ENCODE measurements around the gene HTR1E. TPM values are rescaled to one million over a fixed set of nuclear protein-coding genes. Genes with fewer than 3 reads are reported as not detected.

Gene HTR1E
- total and polyA plus RNA-seq, 11 donors, result not detected

DNA sequence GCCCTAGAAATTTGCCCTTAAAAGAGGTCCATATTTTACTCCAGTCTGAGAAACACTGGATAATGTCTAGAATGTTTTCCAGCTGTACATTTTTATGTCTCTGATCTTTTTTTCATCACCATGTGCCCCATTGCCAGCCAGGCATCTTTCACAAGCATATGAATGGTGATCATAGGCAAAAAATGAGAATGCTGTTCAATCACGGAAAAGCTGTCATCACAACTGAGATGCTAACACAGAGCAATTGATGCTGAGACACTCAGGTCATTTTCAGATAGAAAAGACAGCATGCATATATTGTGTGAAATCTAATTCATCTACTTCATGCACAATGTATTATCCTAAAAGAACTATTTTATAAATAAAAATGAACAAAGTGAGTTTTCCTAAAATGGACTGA, 116.0 kb downstream of the HTR1E start:
- Histone ChIP-seq H3K4me3 (no peak overlapping the region), H3K36me3 (no peaks in the 10 kb centered on the region), H3K9me3 (no peaks in the 10 kb centered on the region), H3K27me3 (peaks cover 0 to 6% (median 0%) of the 10 kb centered on the region in 9 donors), H3K4me1 (no peaks in the 10 kb centered on the region), H3K27ac (no peak overlapping the region)
- WGBS, 4 donors, result 41 to 51% (median 45%) methylated on average over 1 of the region's 1 CpG
- DNase-seq (no peak), ATAC-seq (no peak)
- TF ChIP-seq POLR2A (IDR thresholded peaks at IDR 0.05), result no peak
- TF ChIP-seq, protein P1, sequence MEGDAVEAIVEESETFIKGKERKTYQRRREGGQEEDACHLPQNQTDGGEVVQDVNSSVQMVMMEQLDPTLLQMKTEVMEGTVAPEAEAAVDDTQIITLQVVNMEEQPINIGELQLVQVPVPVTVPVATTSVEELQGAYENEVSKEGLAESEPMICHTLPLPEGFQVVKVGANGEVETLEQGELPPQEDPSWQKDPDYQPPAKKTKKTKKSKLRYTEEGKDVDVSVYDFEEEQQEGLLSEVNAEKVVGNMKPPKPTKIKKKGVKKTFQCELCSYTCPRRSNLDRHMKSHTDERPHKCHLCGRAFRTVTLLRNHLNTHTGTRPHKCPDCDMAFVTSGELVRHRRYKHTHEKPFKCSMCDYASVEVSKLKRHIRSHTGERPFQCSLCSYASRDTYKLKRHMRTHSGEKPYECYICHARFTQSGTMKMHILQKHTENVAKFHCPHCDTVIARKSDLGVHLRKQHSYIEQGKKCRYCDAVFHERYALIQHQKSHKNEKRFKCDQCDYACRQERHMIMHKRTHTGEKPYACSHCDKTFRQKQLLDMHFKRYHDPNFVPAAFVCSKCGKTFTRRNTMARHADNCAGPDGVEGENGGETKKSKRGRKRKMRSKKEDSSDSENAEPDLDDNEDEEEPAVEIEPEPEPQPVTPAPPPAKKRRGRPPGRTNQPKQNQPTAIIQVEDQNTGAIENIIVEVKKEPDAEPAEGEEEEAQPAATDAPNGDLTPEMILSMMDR (IDR thresholded peaks at IDR 0.05), result no peak
- intact Hi-C loops (cut with DNase I), result no loop called here

DNA sequence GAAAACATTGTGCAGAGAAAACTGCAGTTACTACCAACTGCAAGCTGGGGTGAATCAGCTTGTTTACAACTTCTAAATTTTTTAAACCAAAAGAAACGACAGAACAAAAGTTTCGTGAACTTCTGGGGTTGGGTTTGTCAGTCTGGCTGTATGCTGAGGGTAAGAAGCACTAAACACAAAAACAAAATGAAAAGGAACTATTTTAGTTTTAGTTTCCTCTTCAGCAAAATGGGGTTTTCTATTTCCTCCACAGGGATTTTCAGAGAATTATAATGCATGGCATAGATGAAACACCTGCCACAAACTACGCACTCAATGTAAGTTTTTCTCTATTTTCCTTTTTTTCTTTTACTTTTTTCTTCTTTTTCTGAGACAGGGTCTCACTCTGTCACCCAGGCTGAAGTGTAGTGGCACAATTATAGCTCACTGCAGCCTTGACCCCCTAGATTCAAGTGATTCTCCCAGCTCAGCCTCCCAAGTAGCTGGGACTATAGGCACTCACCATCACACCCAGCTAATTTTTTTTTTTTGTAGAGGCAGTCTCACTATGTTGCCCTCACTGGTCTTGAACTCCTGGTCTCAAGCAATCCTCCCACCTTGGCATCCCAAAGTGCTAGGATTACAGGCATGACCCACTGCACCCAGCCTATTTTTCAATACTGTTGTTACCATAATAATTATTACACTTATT, 117.0 kb downstream of the HTR1E start:
- DNase-seq (no peak), ATAC-seq (no peak)
- Histone ChIP-seq H3K4me1 (no peaks in the 10 kb centered on the region), H3K27me3 (peaks cover 0 to 6% (median 0%) of the 10 kb centered on the region in 9 donors), H3K9me3 (no peaks in the 10 kb centered on the region), H3K4me3 (no peak overlapping the region), H3K36me3 (no peaks in the 10 kb centered on the region), H3K27ac (no peak overlapping the region)
- WGBS, 4 donors, result 80 to 85% (median 82%) methylated on average over 3 of the region's 3 CpGs
- TF ChIP-seq, protein P1 (IDR thresholded peaks at IDR 0.05), result no peak
- no peak for TF ChIP-seq POLR2A (IDR thresholded peaks at IDR 0.05)
- intact Hi-C loops (cut with DNase I), result no loop called here

- DNase-seq (no peak), ATAC-seq (no peak)
- intact Hi-C loops (cut with DNase I), result loop anchor here in 2 of 10 donors (10.0 kb wide), 1 partner anchor 1815 kb away; no protein-coding TSS in a partner anchor
- TF ChIP-seq POLR2A (IDR thresholded peaks at IDR 0.05), result no peak
- TF ChIP-seq, protein P1 (IDR thresholded peaks at IDR 0.05), result no peak
- Histone ChIP-seq H3K9me3 (no peaks in the 10 kb centered on the region), H3K27ac (no peak overlapping the region), H3K36me3 (no peaks in the 10 kb centered on the region), H3K4me1 (no peaks in the 10 kb centered on the region), H3K27me3 (peaks cover 0 to 4% (median 0%) of the 10 kb centered on the region in 9 donors), H3K4me3 (no peak overlapping the region)
- 93 to 98% (median 95%) methylated on average over 15 to 18 of the region's 18 CpGs for WGBS, 4 donors
These were observed 122.6 kb downstream of the HTR1E start for GRCh38 chr6:87059943-87060342.

DNA sequence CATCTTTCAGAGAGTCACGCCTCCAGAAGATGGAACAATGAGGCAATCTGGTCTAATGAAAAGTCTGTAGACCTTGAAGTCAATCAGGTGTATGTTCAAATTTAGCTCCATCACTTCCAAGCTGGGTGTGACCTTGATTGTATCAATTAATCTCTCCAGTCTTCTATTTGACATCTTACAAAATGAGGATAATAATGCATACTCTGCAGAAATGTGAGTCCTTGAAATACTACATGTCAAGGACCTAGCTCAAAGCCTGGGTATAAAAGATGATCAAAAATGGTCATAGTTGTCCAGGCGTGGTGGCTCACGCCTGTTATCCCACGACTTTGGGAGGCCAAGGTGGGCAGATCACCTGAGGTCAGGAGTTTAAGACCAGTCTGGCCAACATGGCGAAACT, 127.8 kb downstream of the HTR1E start:
- 73 to 85% (median 77%) methylated on average over 5 of the region's 5 CpGs for WGBS, 4 donors
- DNase-seq (no peak), ATAC-seq (no peak)
- Histone ChIP-seq H3K4me1 (no peaks in the 10 kb centered on the region), H3K27me3 (peaks cover 0 to 16% (median 0%) of the 10 kb centered on the region in 9 donors), H3K9me3 (no peaks in the 10 kb centered on the region), H3K4me3 (no peak overlapping the region), H3K27ac (no peak overlapping the region), H3K36me3 (no peaks in the 10 kb centered on the region)
- TF ChIP-seq, protein P1 (IDR thresholded peaks at IDR 0.05), result no peak
- no peak for TF ChIP-seq POLR2A (IDR thresholded peaks at IDR 0.05)
- intact Hi-C loops (cut with DNase I), result loop anchor here in 5 of 10 donors (5.0 to 10.0 kb wide), 3 partner anchors 172 to 1810 kb away; no protein-coding TSS in a partner anchor

Other genes starting within 250 kb of the HTR1E start
- gene CGA, start 157.6 kb downstream of the HTR1E start, total RNA-seq, result under 1 TPM in 2 of 9 donors, not detected in 7; 0.49 to 0.89 TPM
- under 1 TPM in 1 of 2 donors, not detected in 1; 0.40 TPM for gene CGA, start 157.6 kb downstream of the HTR1E start, polyA plus RNA-seq
- 10 to 100 TPM; 13.6 to 35.8 (median 28.1) TPM for gene ZNF292, start 218.0 kb downstream of the HTR1E start, total RNA-seq
- 1 to 10 TPM; 4.0 to 5.6 TPM for gene ZNF292, start 218.0 kb downstream of the HTR1E start, polyA plus RNA-seq

Data from heart left ventricle (tissue), 16 donors.